B cell (primary cell): ENCODE results near the gene FAM13C. TPM values are rescaled to one million over a fixed set of nuclear protein-coding genes. Genes with fewer than 3 reads are reported as not detected.

Experiments used
- ATAC-seq: fragments of 200-7000 bp; cut with Tn5 transposase; one replicate; pipeline ENCODE4 v1.10.0; 2021; ENCODE audit warnings: low read depth, mild to moderate bottlenecking, moderate number of reproducible peaks, moderate library complexity
- CTCF ChIA-PET: fragments of 350-600 bp; sonication (Branson Sonifier 250); formaldehyde crosslinking; loops from one replicate; lab custom pipeline; 2021; ENCODE audit warnings: antibody characterized with exemption, inconsistent platforms; lab: Charles Lee
- POLR2A ChIA-PET: fragments of 350-600 bp; sonication (Branson Sonifier 250); formaldehyde crosslinking; loops from one replicate; lab custom pipeline; 2021; ENCODE audit warnings: antibody characterized with exemption; lab: Charles Lee
- DNase-seq: peaks from one replicate; pipeline ENCODE4 v3.0.0; 2013
- H2AFZ ChIP-seq: 2 replicates; pipeline ENCODE4 v1.6.1; 2012; ENCODE audit warnings: mild to moderate bottlenecking, low read depth, low read length; ENCODE audit not compliant: insufficient read depth, poor library complexity, severe bottlenecking
- H3K27ac ChIP-seq, 2 donors: 1 replicate in 1 of 2; 2 replicates in 1 of 2; pipeline ENCODE4 v1.5.1; 2012 to 2013; ENCODE audit warnings: low read length in 2 of 2, mild to moderate bottlenecking in 2 of 2, moderate library complexity in 1 of 2
- H3K27me3 ChIP-seq, 4 experiments: fragments of 200-600 bp in 1 of 4; sonication (generic) in 1 of 4; replicated peaks in 1 of 4; 1 replicate in 2 of 4; 2 replicates in 2 of 4; pipeline versions ENCODE4 v1.6.1 to v1.7.0; 2013 to 2016; ENCODE audit warnings: low read length in 3 of 4, mild to moderate bottlenecking in 2 of 4, mixed read lengths in 1 of 4, moderate library complexity in 1 of 4; ENCODE audit not compliant: insufficient read depth in 4 of 4, control insufficient read depth in 3 of 4; ENCODE audit errors: control extremely low read depth in 1 of 4
- H3K36me3 ChIP-seq, 2 experiments: replicated peaks in 1 of 2; 1 replicate in 1 of 2; 2 replicates in 1 of 2; pipeline versions ENCODE4 v1.6.1 to v1.7.1; 2013; ENCODE audit warnings: low read length in 1 of 2; ENCODE audit not compliant: insufficient read depth in 2 of 2, control insufficient read depth in 1 of 2; ENCODE audit errors: control extremely low read depth in 1 of 2, extremely low read depth in 1 of 2
- H3K4me1 ChIP-seq, 2 donors: fragments of 200-600 bp in 1 of 2; sonication (generic) in 1 of 2; 1 replicate in 1 of 2; 2 replicates in 1 of 2; pipeline versions ENCODE4 v1.5.1 to v1.6.1; 2013 to 2017; ENCODE audit warnings: low read length in 2 of 2; ENCODE audit not compliant: control insufficient read depth in 2 of 2, insufficient read depth in 2 of 2
- H3K4me2 ChIP-seq: replicated peaks from 2 replicates; pipeline ENCODE3; 2012; ENCODE audit warnings: mild to moderate bottlenecking, low read depth, low read length; ENCODE audit not compliant: poor library complexity, severe bottlenecking
- H3K4me3 ChIP-seq, 5 experiments: fragments of 200-600 bp in 1 of 5; sonication (generic) in 1 of 5; 1 replicate in 3 of 5; 2 replicates in 2 of 5; pipeline versions ENCODE4 v1.5.1 to v1.7.0; 2011 to 2016; ENCODE audit warnings: low read length in 4 of 5, mild to moderate bottlenecking in 4 of 5, low read depth in 2 of 5, control low read depth in 1 of 5, moderate library complexity in 1 of 5; ENCODE audit not compliant: insufficient read depth in 1 of 5; ENCODE audit errors: control extremely low read depth in 1 of 5, extremely low read depth in 1 of 5
- H3K79me2 ChIP-seq: fragments of 200-600 bp; sonication (generic); one replicate; pipeline ENCODE4 v1.6.0; 2016; ENCODE audit warnings: low read length; ENCODE audit not compliant: control insufficient read depth, insufficient read depth
- H3K9ac ChIP-seq: fragments of 200-600 bp; sonication (generic); 2 replicates; pipeline ENCODE4 v1.6.1; 2017; ENCODE audit warnings: mild to moderate bottlenecking, low read length, moderate library complexity
- H3K9me3 ChIP-seq, 3 donors: one replicate each; pipeline versions ENCODE4 v1.6.1 to v1.7.1; 2013; ENCODE audit warnings: low read length in 2 of 3; ENCODE audit not compliant: control insufficient read depth in 2 of 3, insufficient read depth in 1 of 3; ENCODE audit errors: control extremely low read depth in 1 of 3
- H4K20me1 ChIP-seq: 2 replicates; pipeline ENCODE4 v1.6.0; 2012; ENCODE audit warnings: mild to moderate bottlenecking, low read length; ENCODE audit not compliant: insufficient read depth, control insufficient read depth, poor library complexity, severe bottlenecking
- H3K27ac Mint-ChIP-seq: one replicate; pipeline ENCODE4 v1.8.0; 2021; ENCODE audit warnings: mixed read lengths
- H3K27me3 Mint-ChIP-seq: one replicate; pipeline ENCODE4 v1.8.0; 2021; ENCODE audit warnings: mixed read lengths
- H3K4me1 Mint-ChIP-seq: one replicate; pipeline ENCODE4 v1.8.0; 2021; ENCODE audit warnings: mixed read lengths
- H3K4me3 Mint-ChIP-seq: one replicate; pipeline ENCODE4 v1.8.0; 2021; ENCODE audit warnings: mixed read lengths
- H3K9me3 Mint-ChIP-seq: one replicate; pipeline ENCODE4 v1.8.0; 2022; ENCODE audit warnings: mixed read lengths; ENCODE audit not compliant: insufficient read depth
- EZH2 ChIP-seq: IDR thresholded peaks from 2 replicates; pipeline ENCODE4 v1.6.1; 2012; ENCODE audit warnings: borderline replicate concordance, low read depth, mild to moderate bottlenecking, moderate library complexity, low read length; ENCODE audit not compliant: insufficient read depth, poor library complexity, severe bottlenecking
- WGBS: methylation state at CpG from one replicate; pipeline ENCODE4 v1.1.5; 2013; ENCODE audit warnings: missing lambda C conversion rate; ENCODE audit not compliant: insufficient coverage; 5-methylcytosine and 5-hydroxymethylcytosine counted together
- intact Hi-C: fragments of 100-400 bp; cut with micrococcal nuclease; formaldehyde crosslinking; loops from one replicate; pipeline ENCODE4 v1.10.0; 2022
- polyA plus RNA-seq: library from polyadenylated mRNA; depleted of rRNA; stranded (reverse); fragments of >200 nt; gene quantifications from 2 replicates; pipeline ENCODE4 v1.2.3, GENCODE V29; 2012
- total RNA-seq, 2 donors: library from RNA; stranded (reverse); fragments of 120-200 nt in 1 of 2; gene quantifications; 1 replicate in 1 of 2; 2 replicates in 1 of 2; pipeline versions ENCODE4 v1.2.3 to v1.2.4, GENCODE V29; 2013 to 2022
- TF ChIP-seq, protein P1 (sequence below): fragments of 200-600 bp; IDR thresholded peaks from one replicate; pipeline ENCODE4 v1.8.0; 2022; ENCODE audit warnings: antibody characterized with exemption, mild to moderate bottlenecking

The FAM13C gene
- total and polyA plus RNA-seq, 2 donors (not counting 1 experiment from before 2014, with no cell fraction given), result not detected

DNA sequence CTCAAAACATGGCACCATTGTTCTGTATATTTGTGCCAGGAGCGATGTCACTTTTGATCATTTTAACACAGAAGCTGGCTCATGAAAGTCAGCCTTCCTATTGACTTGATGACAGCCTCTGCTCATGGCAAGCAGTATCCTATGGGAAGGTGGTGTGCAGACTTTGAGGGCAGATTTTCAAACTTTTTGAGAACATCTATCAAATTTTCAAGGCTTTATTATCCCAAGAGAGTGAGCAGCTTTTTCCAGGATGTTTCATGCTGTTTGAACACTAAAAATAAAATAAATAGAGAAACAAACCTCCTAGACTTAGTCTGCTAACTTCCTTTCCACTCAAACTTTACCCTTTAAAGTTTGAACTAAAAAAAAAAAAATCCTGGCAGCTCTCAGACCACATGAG is 20.3 kb downstream of the FAM13C start:
- Histone ChIP-seq H3K79me2 (no peaks in the 10 kb centered on the region), H3K9ac (no peak overlapping the region), H4K20me1 (no peaks in the 10 kb centered on the region), H3K36me3 (no peaks in the 10 kb centered on the region), H2AFZ (no peak overlapping the region), H3K27me3 (no peaks in the 10 kb centered on the region), H3K9me3 (no peaks in the 10 kb centered on the region), H3K4me3 (no peak overlapping the region), H3K4me1 (no peaks in the 10 kb centered on the region), H3K27ac (no peak overlapping the region), H3K4me2 (no peak overlapping the region)
- POLR2A ChIA-PET, result no interaction called here
- CTCF ChIA-PET, result no interaction called here
- no peaks in the 10 kb centered on the region for H3K4me1 Mint-ChIP-seq
- ATAC-seq, result no peak
- H3K27ac Mint-ChIP-seq, result no peak overlapping the region
- WGBS, result no CpG with 5 or more reads among the region's 1 CpG
- DNase-seq, result no peak
- H3K27me3 Mint-ChIP-seq, result no peaks in the 10 kb centered on the region
- no peak overlapping the region for H3K4me3 Mint-ChIP-seq
- intact Hi-C loops, result no loop called here
- TF ChIP-seq, protein P1, sequence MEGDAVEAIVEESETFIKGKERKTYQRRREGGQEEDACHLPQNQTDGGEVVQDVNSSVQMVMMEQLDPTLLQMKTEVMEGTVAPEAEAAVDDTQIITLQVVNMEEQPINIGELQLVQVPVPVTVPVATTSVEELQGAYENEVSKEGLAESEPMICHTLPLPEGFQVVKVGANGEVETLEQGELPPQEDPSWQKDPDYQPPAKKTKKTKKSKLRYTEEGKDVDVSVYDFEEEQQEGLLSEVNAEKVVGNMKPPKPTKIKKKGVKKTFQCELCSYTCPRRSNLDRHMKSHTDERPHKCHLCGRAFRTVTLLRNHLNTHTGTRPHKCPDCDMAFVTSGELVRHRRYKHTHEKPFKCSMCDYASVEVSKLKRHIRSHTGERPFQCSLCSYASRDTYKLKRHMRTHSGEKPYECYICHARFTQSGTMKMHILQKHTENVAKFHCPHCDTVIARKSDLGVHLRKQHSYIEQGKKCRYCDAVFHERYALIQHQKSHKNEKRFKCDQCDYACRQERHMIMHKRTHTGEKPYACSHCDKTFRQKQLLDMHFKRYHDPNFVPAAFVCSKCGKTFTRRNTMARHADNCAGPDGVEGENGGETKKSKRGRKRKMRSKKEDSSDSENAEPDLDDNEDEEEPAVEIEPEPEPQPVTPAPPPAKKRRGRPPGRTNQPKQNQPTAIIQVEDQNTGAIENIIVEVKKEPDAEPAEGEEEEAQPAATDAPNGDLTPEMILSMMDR, result no peak
- TF ChIP-seq EZH2, result no peak
- no peaks in the 10 kb centered on the region for H3K9me3 Mint-ChIP-seq

GRCh38 chr10:59340285-59340684 is 22.1 kb downstream of the FAM13C start:
- Histone ChIP-seq H3K79me2 (no peaks in the 10 kb centered on the region), H3K9ac (no peak overlapping the region), H3K36me3 (no peaks in the 10 kb centered on the region), H4K20me1 (no peaks in the 10 kb centered on the region), H2AFZ (no peak overlapping the region), H3K4me3 (no peak overlapping the region), H3K4me2 (no peak overlapping the region), H3K4me1 (no peaks in the 10 kb centered on the region), H3K27ac (no peak overlapping the region), H3K27me3 (no peaks in the 10 kb centered on the region), H3K9me3 (no peaks in the 10 kb centered on the region)
- H3K27ac Mint-ChIP-seq, result no peak overlapping the region
- TF ChIP-seq, protein P1, result no peak
- TF ChIP-seq EZH2, result no peak
- no peaks in the 10 kb centered on the region for H3K9me3 Mint-ChIP-seq
- H3K27me3 Mint-ChIP-seq, result no peaks in the 10 kb centered on the region
- intact Hi-C loops, result no loop called here
- no CpG with 5 or more reads among the region's 1 CpG for WGBS
- no peak for DNase-seq
- no peak for ATAC-seq
- H3K4me3 Mint-ChIP-seq, result no peak overlapping the region
- ChIA-PET CTCF (no interaction called here), POLR2A (no interaction called here)
- H3K4me1 Mint-ChIP-seq, result no peaks in the 10 kb centered on the region
